Measurements from ENCODE around the gene MAPK9.

The MAPK9 gene

DNA sequence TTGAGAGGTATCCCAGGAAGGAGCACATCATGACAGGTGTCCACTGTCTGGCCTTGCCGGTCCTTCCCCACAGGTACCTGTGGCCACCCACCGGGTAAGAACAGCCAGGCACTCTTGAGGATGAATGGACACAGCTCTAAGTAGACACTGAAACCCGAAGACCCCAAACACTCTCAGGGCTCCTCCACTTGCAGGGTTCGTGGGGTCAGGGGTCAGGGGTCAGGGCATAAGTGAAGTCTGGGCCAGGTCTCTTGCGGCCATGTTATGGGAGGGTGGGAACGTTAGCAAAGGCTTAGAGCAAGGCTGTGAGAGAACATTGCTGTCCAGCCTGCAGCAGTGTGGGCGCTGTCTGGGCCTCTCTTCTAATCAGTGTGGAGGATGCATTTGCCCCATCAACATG lies 40.0 kb downstream of the MAPK9 start:
- TF ChIP-seq, protein P1, sequence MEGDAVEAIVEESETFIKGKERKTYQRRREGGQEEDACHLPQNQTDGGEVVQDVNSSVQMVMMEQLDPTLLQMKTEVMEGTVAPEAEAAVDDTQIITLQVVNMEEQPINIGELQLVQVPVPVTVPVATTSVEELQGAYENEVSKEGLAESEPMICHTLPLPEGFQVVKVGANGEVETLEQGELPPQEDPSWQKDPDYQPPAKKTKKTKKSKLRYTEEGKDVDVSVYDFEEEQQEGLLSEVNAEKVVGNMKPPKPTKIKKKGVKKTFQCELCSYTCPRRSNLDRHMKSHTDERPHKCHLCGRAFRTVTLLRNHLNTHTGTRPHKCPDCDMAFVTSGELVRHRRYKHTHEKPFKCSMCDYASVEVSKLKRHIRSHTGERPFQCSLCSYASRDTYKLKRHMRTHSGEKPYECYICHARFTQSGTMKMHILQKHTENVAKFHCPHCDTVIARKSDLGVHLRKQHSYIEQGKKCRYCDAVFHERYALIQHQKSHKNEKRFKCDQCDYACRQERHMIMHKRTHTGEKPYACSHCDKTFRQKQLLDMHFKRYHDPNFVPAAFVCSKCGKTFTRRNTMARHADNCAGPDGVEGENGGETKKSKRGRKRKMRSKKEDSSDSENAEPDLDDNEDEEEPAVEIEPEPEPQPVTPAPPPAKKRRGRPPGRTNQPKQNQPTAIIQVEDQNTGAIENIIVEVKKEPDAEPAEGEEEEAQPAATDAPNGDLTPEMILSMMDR (IDR thresholded peaks at IDR 0.05; ENCODE audit: low read depth, low read length): no peak
- H3K4me3 ChIP-seq (ENCODE audit: low read depth, low read length): no peak overlapping the region

DNA sequence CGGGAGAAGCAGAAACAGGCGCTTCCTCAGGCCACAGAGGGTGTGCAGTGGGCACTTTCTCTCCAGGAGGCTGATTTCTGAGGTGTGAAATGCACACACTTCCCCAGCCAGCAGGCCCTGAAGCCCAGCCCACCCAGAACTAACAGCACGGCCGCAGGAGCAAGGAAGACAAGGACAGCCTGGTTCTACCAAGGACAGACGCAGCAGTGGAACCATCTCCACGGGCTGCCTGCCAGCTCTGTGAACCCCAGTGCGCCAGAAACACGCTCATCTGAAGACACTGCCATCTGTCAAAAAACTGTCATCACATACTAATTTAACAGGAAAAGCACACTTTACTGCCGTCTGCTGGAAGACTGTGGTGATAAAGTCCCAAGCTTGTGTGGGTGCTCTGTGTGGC lies 40.7 kb downstream of the MAPK9 start:
- H3K4me3 ChIP-seq (ENCODE audit: low read depth, low read length): no peak overlapping the region

DNA sequence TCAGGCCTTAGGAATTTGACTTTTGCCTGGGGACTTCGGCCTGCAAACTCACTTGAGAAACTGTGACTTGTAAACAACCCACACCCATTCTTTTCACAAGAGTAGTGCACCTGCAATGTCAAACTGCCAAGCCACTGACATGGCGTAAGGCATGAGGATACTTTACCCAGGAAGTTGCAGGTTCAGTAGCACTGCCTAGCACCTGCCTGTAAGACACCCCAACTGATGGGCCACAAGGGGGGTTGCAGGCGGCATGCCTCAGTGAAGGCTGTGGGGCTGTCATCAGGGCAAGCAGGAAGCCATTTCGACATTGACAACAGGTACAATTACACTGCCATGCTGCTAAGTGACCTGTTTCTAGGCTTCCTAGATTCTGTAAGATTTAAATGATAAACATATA lies 41.6 kb downstream of the MAPK9 start:
- TF ChIP-seq, protein P1 (IDR thresholded peaks at IDR 0.05; ENCODE audit: low read depth, low read length): no peak

More for the DNA sequence above, 40.7 kb downstream of the MAPK9 start:
- TF ChIP-seq, protein P1 (IDR thresholded peaks at IDR 0.05; ENCODE audit: low read depth, low read length): no peak

DNA sequence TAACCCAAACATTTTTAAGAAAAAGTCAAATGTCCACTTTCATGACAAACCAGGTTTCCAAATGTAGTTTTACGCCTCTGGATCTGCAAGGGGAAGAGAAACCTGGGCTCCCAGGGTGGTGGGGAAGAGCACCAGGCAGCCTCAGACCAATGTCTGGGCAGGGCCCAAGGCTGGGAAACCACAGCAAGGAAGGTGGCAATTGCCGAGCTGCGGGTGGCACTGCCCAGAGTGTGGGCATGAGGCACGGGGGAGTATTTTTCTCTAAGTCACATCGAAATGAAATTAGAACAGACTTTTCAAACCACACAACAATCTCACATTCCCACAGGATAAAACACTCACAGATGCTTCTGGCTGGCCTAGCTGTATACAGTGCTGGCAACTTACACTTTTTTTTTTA lies 50.3 kb downstream of the MAPK9 start:
- H3K4me3 ChIP-seq (ENCODE audit: low read depth, low read length): no peak overlapping the region
- TF ChIP-seq, protein P1 (IDR thresholded peaks at IDR 0.05; ENCODE audit: low read depth, low read length): no peak

More for the DNA sequence above, 41.6 kb downstream of the MAPK9 start:
- H3K4me3 ChIP-seq (ENCODE audit: low read depth, low read length): no peak overlapping the region

DNA sequence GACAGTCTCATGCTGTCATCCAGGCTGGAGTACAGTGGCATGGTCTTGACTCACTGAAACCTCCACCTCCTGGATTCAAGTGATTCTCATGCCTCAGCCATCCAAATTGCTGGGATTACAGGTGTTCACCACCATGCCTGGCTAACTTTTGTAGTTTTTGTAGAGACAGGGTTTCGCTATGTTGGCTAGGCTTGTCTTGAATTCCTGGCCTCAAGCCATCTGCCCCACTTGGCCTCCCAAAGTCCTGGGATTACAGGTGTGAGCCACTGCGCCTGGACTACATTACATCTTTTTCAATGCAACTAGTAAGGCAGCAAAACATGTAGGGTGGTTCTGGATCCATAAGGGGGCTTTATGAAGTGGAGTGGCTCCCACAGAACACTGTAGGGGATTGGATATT lies 53.3 kb downstream of the MAPK9 start:
- no peak overlapping the region for H3K4me3 ChIP-seq (ENCODE audit: low read depth, low read length)
- TF ChIP-seq, protein P1 (IDR thresholded peaks at IDR 0.05; ENCODE audit: low read depth, low read length): no peak

DNA sequence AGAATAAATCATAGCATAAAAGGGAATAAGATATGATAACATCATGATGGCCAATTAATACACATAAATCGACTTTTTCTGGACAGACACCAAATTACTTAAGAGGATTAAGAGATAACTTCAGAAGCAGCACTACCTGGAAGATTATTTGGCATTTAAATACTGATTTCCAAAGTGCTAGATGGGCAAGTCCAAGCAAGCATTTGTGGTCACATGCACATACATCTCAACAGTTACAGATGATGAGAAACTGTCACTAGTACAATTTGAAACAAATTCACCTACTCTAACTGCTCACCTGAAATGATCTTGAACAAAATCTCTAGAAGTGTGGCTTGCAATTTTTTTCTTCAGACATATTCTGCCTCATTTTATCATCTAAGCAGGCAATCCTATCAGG lies 56.0 kb downstream of the MAPK9 start:
- TF ChIP-seq, protein P1 (IDR thresholded peaks at IDR 0.05; ENCODE audit: low read depth, low read length): no peak
- no peak overlapping the region for H3K4me3 ChIP-seq (ENCODE audit: low read depth, low read length)

DNA sequence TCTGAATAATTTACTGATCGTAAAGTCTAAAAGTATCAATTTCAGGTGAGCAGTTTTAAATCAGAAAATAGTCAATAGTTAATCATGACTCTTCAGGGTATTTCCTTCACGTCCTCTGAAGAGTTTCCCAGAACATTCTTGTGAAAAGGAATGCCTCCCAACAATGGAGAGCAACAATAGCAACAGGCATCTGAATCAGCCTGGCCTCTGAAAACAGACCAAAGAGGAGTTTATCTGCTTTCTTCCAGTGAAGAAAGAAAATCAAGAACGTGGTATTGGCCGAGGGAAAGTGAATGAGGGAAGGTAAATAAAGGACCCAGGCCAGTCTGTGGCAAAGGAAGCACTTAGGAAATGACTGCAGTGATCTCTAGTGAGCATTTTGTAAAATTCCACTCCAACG lies 56.8 kb downstream of the MAPK9 start:
- TF ChIP-seq, protein P1 (IDR thresholded peaks at IDR 0.05; ENCODE audit: low read depth, low read length): no peak

More for the DNA sequence above, 56.8 kb downstream of the MAPK9 start:
- H3K4me3 ChIP-seq (ENCODE audit: low read depth, low read length): no peak overlapping the region

Measured in WI38 (cell line).